ENCODE measurements around the gene RPL41.
A peak's percentile ranks its signal among the peaks of the same experiment; 100 is the strongest.

RPL41 gene

GRCh38 chr12:56130876-56131275, 14.4 kb downstream of the RPL41 start:
- Mint-ChIP-seq H3K4me1 (peaks cover 40% of the 10 kb centered on the region), H3K36me3 (ENCODE audit: low read depth) (peaks cover 43% of the 10 kb centered on the region), H3K9me3 (no peaks in the 10 kb centered on the region), H3K4me3 (peak overlapping the region; percentile 92 to 97 (median 95)), H3K27ac (no peak overlapping the region), H3K27me3 (ENCODE audit: low read depth) (no peaks in the 10 kb centered on the region)
- TF ChIP-seq CTCF (IDR thresholded peaks at IDR 0.05; ENCODE audit: unreplicated experiment in 3 of 3) = no peak

DNA sequence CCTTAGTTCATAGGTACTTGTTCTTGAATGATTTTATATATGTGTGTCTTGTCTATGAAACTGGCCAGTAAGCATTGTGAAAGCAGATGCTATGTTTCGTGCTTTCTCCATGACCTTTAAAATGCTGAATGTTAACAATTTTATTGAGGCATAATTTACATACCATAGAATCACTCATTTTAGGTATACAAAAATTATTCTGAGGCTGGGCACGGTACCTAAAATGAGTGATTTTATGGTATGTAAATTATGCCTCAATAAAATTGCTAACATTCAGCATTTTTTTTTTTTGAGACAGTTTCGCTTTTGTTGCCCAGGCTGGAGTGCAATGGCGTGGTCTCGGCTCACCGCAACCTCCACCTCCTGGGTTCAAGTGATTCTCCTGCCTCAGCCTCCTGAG, 18.5 kb downstream of the RPL41 start:
- Mint-ChIP-seq H3K9me3 (no peaks in the 10 kb centered on the region), H3K4me1 (peaks cover 12% of the 10 kb centered on the region), H3K4me3 (no peak overlapping the region), H3K27ac (no peak overlapping the region), H3K27me3 (ENCODE audit: low read depth) (no peaks in the 10 kb centered on the region), H3K36me3 (ENCODE audit: low read depth) (peaks cover 82% of the 10 kb centered on the region)
- TF ChIP-seq CTCF (IDR thresholded peaks at IDR 0.05; ENCODE audit: unreplicated experiment in 3 of 3) = no peak

GRCh38 chr12:56137853-56138571, 21.6 kb downstream of the RPL41 start:
- H3K4me3 Mint-ChIP-seq = no peak overlapping the region

GRCh38 chr12:56141946-56142784, 25.7 kb downstream of the RPL41 start:
- no peak overlapping the region for H3K27ac Mint-ChIP-seq
- peaks cover 12% of the 10 kb centered on the region for H3K4me1 Mint-ChIP-seq
- no peaks in the 10 kb centered on the region for H3K9me3 Mint-ChIP-seq
- H3K4me3 Mint-ChIP-seq = no peak overlapping the region
- peaks cover 66% of the 10 kb centered on the region for H3K36me3 Mint-ChIP-seq (ENCODE audit: low read depth)
- H3K27me3 Mint-ChIP-seq (ENCODE audit: low read depth) = no peaks in the 10 kb centered on the region
- no peak for TF ChIP-seq CTCF (IDR thresholded peaks at IDR 0.05; ENCODE audit: unreplicated experiment in 3 of 3)

More at GRCh38 chr12:56137853-56138571, 21.6 kb downstream of the RPL41 start:
- Mint-ChIP-seq H3K27me3 (ENCODE audit: low read depth) (no peaks in the 10 kb centered on the region), H3K36me3 (ENCODE audit: low read depth) (peaks cover 80% of the 10 kb centered on the region), H3K27ac (no peak overlapping the region), H3K4me1 (no peaks in the 10 kb centered on the region), H3K9me3 (no peaks in the 10 kb centered on the region)
- TF ChIP-seq CTCF (IDR thresholded peaks at IDR 0.05; ENCODE audit: unreplicated experiment in 3 of 3) = no peak

DNA sequence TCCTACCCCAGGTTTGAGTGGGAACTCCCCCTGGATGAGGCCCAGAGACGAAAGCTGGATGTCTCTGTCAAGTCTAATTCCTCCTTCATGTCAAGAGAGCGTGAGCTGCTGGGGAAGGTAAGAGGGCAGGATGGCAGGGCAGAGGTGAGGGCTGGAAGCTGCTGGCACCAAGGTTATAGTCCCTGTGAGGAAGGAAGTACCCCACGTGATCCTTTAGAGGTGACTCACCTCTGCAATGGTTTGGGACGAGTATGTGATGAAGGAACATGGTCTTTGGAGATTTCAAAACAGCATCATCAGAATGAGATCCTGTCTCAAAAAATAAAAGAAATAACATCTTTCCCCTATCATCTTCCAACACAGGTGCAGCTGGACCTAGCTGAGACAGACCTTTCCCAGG, 26.8 kb downstream of the RPL41 start:
- Mint-ChIP-seq H3K4me1 (peaks cover 12% of the 10 kb centered on the region), H3K27me3 (ENCODE audit: low read depth) (no peaks in the 10 kb centered on the region), H3K36me3 (ENCODE audit: low read depth) (peaks cover 56% of the 10 kb centered on the region), H3K27ac (no peak overlapping the region), H3K4me3 (no peak overlapping the region), H3K9me3 (no peaks in the 10 kb centered on the region)
- TF ChIP-seq CTCF (IDR thresholded peaks at IDR 0.05; ENCODE audit: unreplicated experiment in 3 of 3) = no peak
